ENCODE measurements around the gene ANKRD13D. TPM values are rescaled to one million over a fixed set of nuclear protein-coding genes. Genes with fewer than 3 reads are reported as not detected.

Gene ANKRD13D
- total RNA-seq, 1 experiment from 2014 or later = 58.9 TPM

- peak overlapping the region; percentile 88 for H3K9ac ChIP-seq (ENCODE audit: low read length)
- TF ChIP-seq EZH2phosphoT487 (IDR thresholded peaks at IDR 0.05; ENCODE audit: borderline replicate concordance, low read length) = no peak
- TF ChIP-seq CTCF (conservative IDR thresholded peaks at IDR 0.05; ENCODE audit: low read depth, low read length) = 0 out of 2 replicates have a peak, but pooled peaks have one; percentile 15
- ATAC-seq = peak; percentile 63
- intact Hi-C loops (cut with micrococcal nuclease) = loop anchor here (1.0 kb wide), 1 partner anchor 29 kb away; no protein-coding TSS in a partner anchor
- H3K9me3 ChIP-seq (ENCODE audit: low read length) = no peaks in the 10 kb centered on the region
- H3K9me2 ChIP-seq (replicated peaks; ENCODE audit: low read length) = no peaks in the 10 kb centered on the region
- H3K27me3 ChIP-seq (ENCODE audit: low read length) = no peaks in the 10 kb centered on the region
- H3K4me1 ChIP-seq (ENCODE audit: insufficient read depth, low read length) = peaks cover 39% of the 10 kb centered on the region
- peaks cover under 1% of the 10 kb centered on the region; the same call in 1 of the 2 replicates for H4K20me1 ChIP-seq (ENCODE audit: low read length)
- H3K4me2 ChIP-seq (ENCODE audit: low read length) = peak overlapping the region; percentile 93
- H3K27ac ChIP-seq (ENCODE audit: low read length) = peak overlapping the region; percentile 89
- peak; percentile 85 for DNase-seq
- peaks cover 23% of the 10 kb centered on the region; the same call in 1 of the 2 replicates for H3K36me3 ChIP-seq (ENCODE audit: low read depth, low read length)
- H3K79me2 ChIP-seq (ENCODE audit: low read length) = peaks cover 30% of the 10 kb centered on the region
- H3F3A ChIP-seq (ENCODE audit: low read length, unreplicated experiment) = no peaks in the 10 kb centered on the region
- BruUV-seq (replicated peaks) = no TSS peak
- ChIA-PET POLR2A (ENCODE audit: unreplicated experiment) (interaction anchor here (0.6 to 1.0 kb wide), 2 partner anchors 15 to 85 kb away, joined by 3 to 4 read pairs; partner anchors contain the start of gene SSH3), CTCF (no interaction called here)
- peak overlapping the region; percentile 83 for H3K4me3 ChIP-seq (ENCODE audit: low read length)
- H2AFZ ChIP-seq (ENCODE audit: low read length) = peak overlapping the region; percentile 79
Measured at GRCh38 chr11:67288452-67289225, 464 bp upstream of the ANKRD13D start.

GRCh38 chr11:67289651-67290479, 762 bp downstream of the ANKRD13D start:
- H3K4me1 ChIP-seq (ENCODE audit: insufficient read depth, low read length) = peaks cover 44% of the 10 kb centered on the region
- H3K27me3 ChIP-seq (ENCODE audit: low read length) = no peaks in the 10 kb centered on the region
- BruUV-seq (replicated peaks) = TSS peak; percentile 8
- H3K4me2 ChIP-seq (ENCODE audit: low read length) = peak overlapping the region; percentile 88
- ChIA-PET CTCF (no interaction called here), POLR2A (ENCODE audit: unreplicated experiment) (no interaction called here)
- peak overlapping the region; percentile 21 for H3K27ac ChIP-seq (ENCODE audit: low read length)
- H3K9me3 ChIP-seq (ENCODE audit: low read length) = no peaks in the 10 kb centered on the region
- H3K4me3 ChIP-seq (ENCODE audit: low read length) = peak overlapping the region; percentile 85
- peaks cover 26% of the 10 kb centered on the region for H3K36me3 ChIP-seq (ENCODE audit: low read depth, low read length)
- DNase-seq = peak; percentile 28
- peak overlapping the region; percentile 52; the same call in 1 of the 2 replicates for H2AFZ ChIP-seq (ENCODE audit: low read length)
- intact Hi-C loops (cut with micrococcal nuclease) = no loop called here
- TF ChIP-seq CTCF (conservative IDR thresholded peaks at IDR 0.05; ENCODE audit: low read depth, low read length) (no peak), EZH2 (IDR thresholded peaks at IDR 0.05; ENCODE audit: low read length, unreplicated experiment) (no peak), EZH2phosphoT487 (IDR thresholded peaks at IDR 0.05; ENCODE audit: borderline replicate concordance, low read length) (no peak)
- no peaks in the 10 kb centered on the region for H3K9me2 ChIP-seq (replicated peaks; ENCODE audit: low read length)
- ATAC-seq = peak; percentile 19
- H3K79me2 ChIP-seq (ENCODE audit: low read length) = peaks cover 42% of the 10 kb centered on the region
- no peaks in the 10 kb centered on the region for H3F3A ChIP-seq (ENCODE audit: low read length, unreplicated experiment)
- H3K9ac ChIP-seq (ENCODE audit: low read length) = peak overlapping the region; percentile 86
- H4K20me1 ChIP-seq (ENCODE audit: low read length) = peaks cover 4% of the 10 kb centered on the region; the same call in 1 of the 2 replicates
